Glutamatergic neuron (in vitro differentiated cells): ENCODE results near the gene DRP2. TPM values are rescaled to one million over a fixed set of nuclear protein-coding genes. Genes with fewer than 3 reads are reported as not detected.
A peak's percentile ranks its signal among the peaks of the same experiment; 100 is the strongest.
"Not testable (repeated sequence)": the region's sequence is repeated elsewhere in the genome, so short reads cannot be mapped to it uniquely, and the experiment has no call there.

Experiments used
- DNase-seq: peaks from one replicate; pipeline ENCODE4 v3.0.0; 2022
- H3K27ac Mint-ChIP-seq: one replicate; pipeline ENCODE4 v1.8.0; 2020; ENCODE audit warnings: mild to moderate bottlenecking, mixed read lengths, inconsistent platforms; ENCODE audit not compliant: unreplicated experiment
- H3K27me3 Mint-ChIP-seq: one replicate; pipeline ENCODE4 v1.8.0; 2020; ENCODE audit warnings: mild to moderate bottlenecking, moderate library complexity, mixed read lengths, inconsistent platforms; ENCODE audit not compliant: unreplicated experiment
- H3K36me3 Mint-ChIP-seq: one replicate; pipeline ENCODE4 v1.8.0; 2020; ENCODE audit warnings: mild to moderate bottlenecking, mixed read lengths, inconsistent platforms; ENCODE audit not compliant: unreplicated experiment
- H3K4me1 Mint-ChIP-seq: one replicate; pipeline ENCODE4 v1.8.0; 2020; ENCODE audit warnings: mild to moderate bottlenecking, low read depth, mixed read lengths, inconsistent platforms; ENCODE audit not compliant: unreplicated experiment
- H3K4me3 Mint-ChIP-seq: one replicate; pipeline ENCODE4 v1.8.0; 2020; ENCODE audit warnings: mild to moderate bottlenecking, mixed read lengths, inconsistent platforms; ENCODE audit not compliant: unreplicated experiment
- H3K9me3 Mint-ChIP-seq: one replicate; pipeline ENCODE4 v1.8.0; 2020; ENCODE audit warnings: mild to moderate bottlenecking, moderate library complexity, mixed read lengths, inconsistent platforms; ENCODE audit not compliant: unreplicated experiment
- CTCF ChIP-seq: fragments of 200-600 bp; sonication (generic); IDR thresholded peaks from one replicate; pipeline ENCODE4 v1.5.0; 2021; ENCODE audit not compliant: partially characterized antibody, unreplicated experiment
- total RNA-seq: library from RNA; stranded (reverse); fragmentation: NEBNext Ultra II Directional; extraction: Animal tissue kit (Norgen Biotek cat#: 25700); gene quantifications from one replicate; pipeline ENCODE4 v1.2.1, GENCODE V29; 2021; ENCODE audit not compliant: unreplicated experiment

Gene DRP2
- total RNA-seq, 1 donor from 2014 or later = 0.51 TPM

- no peak overlapping the region for H3K4me3 Mint-ChIP-seq
- no peaks in the 10 kb centered on the region for H3K36me3 Mint-ChIP-seq
- no peak for DNase-seq
- H3K9me3 Mint-ChIP-seq = no peaks in the 10 kb centered on the region
- H3K27me3 Mint-ChIP-seq = no peaks in the 10 kb centered on the region
- no peak overlapping the region for H3K27ac Mint-ChIP-seq
- H3K4me1 Mint-ChIP-seq = no peaks in the 10 kb centered on the region
- no peak for TF ChIP-seq CTCF
Observed at GRCh38 chrX:101276238-101276637, 56.7 kb downstream of the DRP2 start.

GRCh38 chrX:101287402-101287801 lies 67.8 kb downstream of the DRP2 start:
- peak; percentile 52 for TF ChIP-seq CTCF
- Mint-ChIP-seq H3K4me3 (no peak overlapping the region), H3K4me1 (no peaks in the 10 kb centered on the region), H3K36me3 (no peaks in the 10 kb centered on the region), H3K27ac (no peak overlapping the region), H3K9me3 (no peaks in the 10 kb centered on the region), H3K27me3 (no peaks in the 10 kb centered on the region)
- no peak for DNase-seq

- no peaks in the 10 kb centered on the region for H3K27me3 Mint-ChIP-seq
- no peaks in the 10 kb centered on the region for H3K36me3 Mint-ChIP-seq
- H3K4me3 Mint-ChIP-seq = no peak within 1 kb of the TSS
- no peak within 1 kb of the TSS for H3K27ac Mint-ChIP-seq
- TF ChIP-seq CTCF = no peak
- H3K4me1 Mint-ChIP-seq = no peaks in the 10 kb centered on the region
- no peaks in the 10 kb centered on the region for H3K9me3 Mint-ChIP-seq
- peak; percentile 13 for DNase-seq
Observed at GRCh38 chrX:101290957-101291603, 71.5 kb downstream of the DRP2 start, which contains the start of gene TAF7L. Gene TAF7L, minus strand, starts transcription at chrX:101291334. Its CDS starts 3,791 bp downstream, at chrX:101287543.

GRCh38 chrX:101295603-101296002 lies 76.0 kb downstream of the DRP2 start:
- H3K27me3 Mint-ChIP-seq, H3K36me3 Mint-ChIP-seq: not testable (repeated sequence)

GRCh38 chrX:101303790-101304189 lies 84.2 kb downstream of the DRP2 start:
- no peaks in the 10 kb centered on the region for H3K4me1 Mint-ChIP-seq
- H3K9me3 Mint-ChIP-seq = no peaks in the 10 kb centered on the region
- no peak for TF ChIP-seq CTCF
- H3K36me3 Mint-ChIP-seq = no peaks in the 10 kb centered on the region
- no peak for DNase-seq
- H3K4me3 Mint-ChIP-seq = no peak overlapping the region
- no peak overlapping the region for H3K27ac Mint-ChIP-seq
- H3K27me3 Mint-ChIP-seq = no peaks in the 10 kb centered on the region

More at GRCh38 chrX:101295603-101296002, 76.0 kb downstream of the DRP2 start:
- H3K4me1 Mint-ChIP-seq, DNase-seq, H3K9me3 Mint-ChIP-seq, H3K4me3 Mint-ChIP-seq, H3K27ac Mint-ChIP-seq: not testable (repeated sequence)

Other genes starting within 250 kb of the DRP2 start
- 5.1 TPM for gene TRMT2B, start 167.7 kb upstream of the DRP2 start, total RNA-seq
- 27.5 TPM for gene TMEM35A, start 140.9 kb upstream of the DRP2 start, total RNA-seq
- 10.2 TPM for gene CENPI, start 121.6 kb upstream of the DRP2 start, total RNA-seq
- gene TAF7L, start 71.5 kb downstream of the DRP2 start, total RNA-seq = 0.25 TPM
- gene TIMM8A, start 129.0 kb downstream of the DRP2 start, total RNA-seq = 13.0 TPM
- gene BTK, start 166.4 kb downstream of the DRP2 start, total RNA-seq = 1.1 TPM
- 147 TPM for gene RPL36A, start 171.2 kb downstream of the DRP2 start, total RNA-seq
- gene GLA, start 188.1 kb downstream of the DRP2 start, total RNA-seq = 29.4 TPM
- gene HNRNPH2, start 188.4 kb downstream of the DRP2 start, total RNA-seq = 67.7 TPM